Endothelial cell of umbilical vein (primary cell): ENCODE results near the gene WASF3. TPM values are rescaled to one million over a fixed set of nuclear protein-coding genes. Genes with fewer than 3 reads are reported as not detected.

Experiments
- BruUV-seq: library from RNA; stranded (reverse); fragments of 400-500 nt; replicated peaks from 2 replicates; lab custom pipeline; 2021; lab: Mats Ljungman, UMichigan
- CTCF ChIA-PET: fragments of 300-600, 350-600 bp; sonication (Branson Sonifier 250); formaldehyde crosslinking; loops from one replicate; lab custom pipeline; 2021; ENCODE audit warnings: antibody characterized with exemption, inconsistent platforms; lab: Charles Lee
- POLR2A ChIA-PET: fragments of 300-600, 350-600 bp; sonication (Branson Sonifier 250); formaldehyde crosslinking; loops from one replicate; lab custom pipeline; 2021; ENCODE audit warnings: antibody characterized with exemption, inconsistent platforms; lab: Charles Lee
- DNase-seq: peaks from one replicate; pipeline ENCODE4 v3.0.0-alpha.2; 2011; ENCODE audit warnings: low read depth, low spot score
- FAIRE-seq: peaks from 2 replicates; lab custom pipeline; 2011; peaks lifted over from hg19 to GRCh38; lab: Jason Lieb, UNC
- H2AFZ ChIP-seq: 2 replicates; pipeline ENCODE4 v1.6.0; 2012; ENCODE audit warnings: low read depth, low read length, control low read depth, inconsistent platforms
- H3K27ac ChIP-seq: 2 replicates; pipeline ENCODE4 v1.5.1; 2011; ENCODE audit warnings: low read depth, mild to moderate bottlenecking, control low read depth, low read length, moderate library complexity; ENCODE audit not compliant: insufficient read depth
- H3K27me3 ChIP-seq, 2 experiments: 2 replicates each; pipeline versions ENCODE4 v1.6.0 to v1.6.1; 2011; ENCODE audit warnings: low read length in 2 of 2, mixed read lengths in 1 of 2; ENCODE audit not compliant: control insufficient read depth in 2 of 2, insufficient read depth in 2 of 2
- H3K36me3 ChIP-seq, 2 experiments: 2 replicates in 1 of 2; 3 replicates in 1 of 2; pipeline ENCODE4 v1.5.1; 2011; ENCODE audit warnings: low read length in 2 of 2, mild to moderate bottlenecking in 1 of 2, moderate library complexity in 1 of 2; ENCODE audit not compliant: control insufficient read depth in 2 of 2, insufficient read depth in 2 of 2; ENCODE audit errors: extremely low read depth in 1 of 2
- H3K4me1 ChIP-seq: 3 replicates; pipeline ENCODE4 v1.5.1; 2011; ENCODE audit warnings: mild to moderate bottlenecking, low read length; ENCODE audit not compliant: control insufficient read depth, insufficient read depth; ENCODE audit errors: extremely low read depth
- H3K4me2 ChIP-seq: 2 replicates; pipeline ENCODE4 v1.6.1; 2011; ENCODE audit warnings: low read length, control low read depth, mixed read lengths; ENCODE audit not compliant: insufficient read depth
- H3K4me3 ChIP-seq, 3 experiments: fragments of 200-600 bp in 1 of 3; sonication (generic), shearing (Covaris generic) in 1 of 3; replicated peaks in 1 of 3; 2 replicates each; pipeline ENCODE4 v1.5.1; 2011 to 2016; ENCODE audit warnings: control low read depth in 3 of 3, low read length in 3 of 3, mild to moderate bottlenecking in 2 of 3, inconsistent platforms in 1 of 3, low read depth in 1 of 3, moderate library complexity in 1 of 3; ENCODE audit not compliant: insufficient read depth in 1 of 3
- H3K79me2 ChIP-seq: 2 replicates; pipeline ENCODE4 v1.6.0; 2012; ENCODE audit warnings: low read length, inconsistent platforms; ENCODE audit not compliant: control insufficient read depth, insufficient read depth
- H3K9ac ChIP-seq: replicated peaks from 2 replicates; pipeline ENCODE3; 2011; ENCODE audit warnings: low read length, control low read depth; ENCODE audit not compliant: insufficient read depth; ENCODE audit errors: extremely low read depth
- H3K9me1 ChIP-seq: replicated peaks from 3 replicates; pipeline ENCODE4 v1.6.0; 2011; ENCODE audit warnings: mild to moderate bottlenecking, low read length; ENCODE audit not compliant: control insufficient read depth, insufficient read depth; ENCODE audit errors: extremely low read depth
- H3K9me3 ChIP-seq: replicated peaks from 2 replicates; pipeline ENCODE4 v1.5.1; 2012; ENCODE audit warnings: low read length, inconsistent platforms; ENCODE audit not compliant: control insufficient read depth, insufficient read depth
- H4K20me1 ChIP-seq: replicated peaks from 2 replicates; pipeline ENCODE3; 2011; ENCODE audit warnings: mild to moderate bottlenecking, low read length; ENCODE audit not compliant: control insufficient read depth, insufficient read depth; ENCODE audit errors: extremely low read depth
- CTCF ChIP-seq, 2 donors: IDR thresholded peaks; 1 replicate in 1 of 2; 2 replicates in 1 of 2; pipeline ENCODE4 v1.5.1; 2011; ENCODE audit warnings: low read length in 2 of 2, mild to moderate bottlenecking in 2 of 2, moderate library complexity in 2 of 2, control low read depth in 1 of 2, inconsistent platforms in 1 of 2, low read depth in 1 of 2; ENCODE audit not compliant: insufficient read depth in 1 of 2; ENCODE audit errors: extremely low read depth in 1 of 2
- FOS ChIP-seq: IDR thresholded peaks from 2 replicates; pipeline ENCODE4 v1.6.1; 2011; ENCODE audit warnings: mild to moderate bottlenecking, low read length, moderate library complexity, borderline replicate concordance; ENCODE audit not compliant: insufficient read depth
- dilution Hi-C: fragments of 300-500 bp; cut with MboI; formaldehyde crosslinking; loops from one replicate; pipeline ENCODE4 v1.15.0; 2019; ENCODE audit warnings: low sequenced_read_pairs; ENCODE audit not compliant: extremely low pct_ligation_motif_present
- intact Hi-C: fragments of 100-400 bp; cut with micrococcal nuclease; formaldehyde crosslinking; loops from one replicate; pipeline ENCODE4 v1.10.0; 2022
- polyA plus RNA-seq, 4 experiments: library from polyadenylated mRNA; depleted of rRNA in 3 of 4; stranded (reverse) in 3 of 4; unstranded in 1 of 4; fragments of >200 nt; gene quantifications; 2 replicates each; pipeline versions ENCODE4 v1.2.1 to v1.2.3, GENCODE V29; 2011 to 2012; ENCODE audit warnings: missing spikeins in 1 of 4
- total RNA-seq: library from RNA; stranded (reverse); gene quantifications from 2 replicates; pipeline ENCODE4 v1.2.3, GENCODE V29; 2021
- TF ChIP-seq, protein P1 (sequence below): IDR thresholded peaks from 2 replicates; pipeline ENCODE4 v1.6.1; 2011; ENCODE audit not compliant: insufficient read depth, insufficient read length

WASF3 gene
- total and polyA plus RNA-seq, 2 donors (not counting 3 experiments of a cell fraction or from before 2014, with no cell fraction given): 18.5 to 32.4 TPM

DNA sequence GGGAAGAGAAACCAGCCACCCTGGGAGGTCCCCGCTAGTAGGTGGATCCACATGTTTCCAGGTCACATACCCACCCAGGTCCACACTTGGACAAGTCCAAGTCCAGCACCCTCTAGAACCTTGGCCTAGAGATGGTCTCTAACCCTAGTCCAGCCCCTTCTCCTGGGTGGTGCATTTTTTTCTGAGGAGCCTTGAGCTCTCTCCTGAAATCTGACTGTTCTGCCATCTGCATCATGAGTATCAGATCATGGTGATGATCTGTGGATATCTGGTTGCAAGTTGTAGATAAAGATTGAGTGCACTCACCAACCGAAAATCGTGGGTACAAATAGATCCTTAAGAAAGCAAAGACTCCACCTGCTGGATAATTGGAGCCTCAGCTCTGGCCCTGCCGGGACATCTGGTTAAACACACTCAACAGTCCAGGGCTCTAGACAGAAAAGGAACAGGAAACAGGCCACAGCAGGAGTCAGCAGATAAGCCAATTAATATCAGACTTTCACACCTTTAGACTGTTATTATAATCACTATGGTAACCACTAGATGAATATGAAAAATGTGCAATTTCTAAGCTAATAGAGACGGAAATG lies 162.0 kb downstream of the WASF3 start:
- H3K9ac ChIP-seq: no peak overlapping the region
- H4K20me1 ChIP-seq: no peaks in the 10 kb centered on the region
- H2AFZ ChIP-seq: no peak overlapping the region
- intact Hi-C loops (no loop called here), dilution Hi-C loops (no loop called here)
- no peak for TF ChIP-seq FOS
- TF ChIP-seq, protein P1, sequence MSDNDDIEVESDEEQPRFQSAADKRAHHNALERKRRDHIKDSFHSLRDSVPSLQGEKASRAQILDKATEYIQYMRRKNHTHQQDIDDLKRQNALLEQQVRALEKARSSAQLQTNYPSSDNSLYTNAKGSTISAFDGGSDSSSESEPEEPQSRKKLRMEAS: no peak
- TF ChIP-seq CTCF (IDR thresholded peaks at IDR 0.05; ENCODE audit: extremely low read depth in 1 of 2, insufficient read depth in 1 of 2, low read depth in 1 of 2, low read length in 2 of 2): peak in 1 of 2 donors; percentile 20
- no peak overlapping the region for H3K27ac ChIP-seq
- no peaks in the 10 kb centered on the region for H3K9me1 ChIP-seq
- ChIA-PET POLR2A (no interaction called here), CTCF (interaction anchor here (0.7 to 1.6 kb wide), 9 partner anchors 8 to 535 kb away, joined by 3 to 6 read pairs (median 5); no protein-coding TSS in a partner anchor)
- peaks cover 0 to 7% of the 10 kb centered on the region in 2 experiments for H3K27me3 ChIP-seq
- H3K4me2 ChIP-seq: no peak overlapping the region
- BruUV-seq: no TSS peak
- no peak overlapping the region for H3K4me3 ChIP-seq
- no peaks in the 10 kb centered on the region for H3K36me3 ChIP-seq
- FAIRE-seq: peak; percentile 24
- H3K4me1 ChIP-seq: no peaks in the 10 kb centered on the region
- peak; percentile 67 for DNase-seq
- H3K9me3 ChIP-seq: no peaks in the 10 kb centered on the region
- no peaks in the 10 kb centered on the region for H3K79me2 ChIP-seq
